ENCODE measurements around the gene ENTPD8.

- TF ChIP-seq ZNF274 (IDR thresholded peaks at IDR 0.05; ENCODE audit: low read depth, low read length) (no peak), YY1 (IDR thresholded peaks at IDR 0.05; ENCODE audit: insufficient read depth, insufficient read length) (no peak)
Measured at GRCh38 chr9:137395666-137396010, 45.5 kb downstream of the ENTPD8 start.
